IPS DF 4.7 (cell line): ENCODE data around the gene PCDH9.

Experiments used
- DNase-seq: peaks from one replicate; pipeline ENCODE4 v3.0.0-alpha.2; 2013; ENCODE audit warnings: low spot score; ENCODE audit errors: extremely low read depth

The PCDH9 gene

GRCh38 chr13:66532845-66533244 is 697.3 kb downstream of the PCDH9 start:
- no peak for DNase-seq

- no peak for DNase-seq
Measured at GRCh38 chr13:66532146-66532545, 698.0 kb downstream of the PCDH9 start.

GRCh38 chr13:66530686-66531085 is 699.5 kb downstream of the PCDH9 start:
- DNase-seq: no peak

- DNase-seq: no peak
Measured at GRCh38 chr13:66530158-66530557, 700.0 kb downstream of the PCDH9 start.

- no peak for DNase-seq
Measured at GRCh38 chr13:66528944-66529576, 701.1 kb downstream of the PCDH9 start.

- DNase-seq: no peak
Measured at GRCh38 chr13:66528180-66528579, 702.0 kb downstream of the PCDH9 start.

GRCh38 chr13:66520511-66521355 is 709.4 kb downstream of the PCDH9 start:
- no peak for DNase-seq

GRCh38 chr13:66519259-66519658 is 710.9 kb downstream of the PCDH9 start:
- no peak for DNase-seq

- DNase-seq: no peak
Measured at GRCh38 chr13:66518068-66518467, 712.1 kb downstream of the PCDH9 start.

- DNase-seq: no peak
Measured at GRCh38 chr13:66513728-66514127, 716.4 kb downstream of the PCDH9 start.

GRCh38 chr13:66509175-66509574 is 721.0 kb downstream of the PCDH9 start:
- DNase-seq: no peak

- no peak for DNase-seq
Measured at GRCh38 chr13:66508153-66508909, 721.8 kb downstream of the PCDH9 start.

- DNase-seq: no peak
Measured at GRCh38 chr13:66506979-66507378, 723.2 kb downstream of the PCDH9 start.

GRCh38 chr13:66506051-66506777 is 723.9 kb downstream of the PCDH9 start:
- no peak for DNase-seq

- no peak for DNase-seq
Measured at GRCh38 chr13:66503890-66504289, 726.2 kb downstream of the PCDH9 start.

- no peak for DNase-seq
Measured at GRCh38 chr13:66501181-66501580, 729.0 kb downstream of the PCDH9 start.

GRCh38 chr13:66492479-66492878 is 737.7 kb downstream of the PCDH9 start:
- DNase-seq: peak; percentile 16

GRCh38 chr13:66491251-66491650 is 738.9 kb downstream of the PCDH9 start:
- no peak for DNase-seq

GRCh38 chr13:66489586-66489985 is 740.5 kb downstream of the PCDH9 start:
- DNase-seq: no peak

GRCh38 chr13:66489172-66489571 is 741.0 kb downstream of the PCDH9 start:
- no peak for DNase-seq

- no peak for DNase-seq
Measured at GRCh38 chr13:66483712-66484111, 746.4 kb downstream of the PCDH9 start.
